Measurements from ENCODE around the gene KDM5C.

The KDM5C gene

DNA sequence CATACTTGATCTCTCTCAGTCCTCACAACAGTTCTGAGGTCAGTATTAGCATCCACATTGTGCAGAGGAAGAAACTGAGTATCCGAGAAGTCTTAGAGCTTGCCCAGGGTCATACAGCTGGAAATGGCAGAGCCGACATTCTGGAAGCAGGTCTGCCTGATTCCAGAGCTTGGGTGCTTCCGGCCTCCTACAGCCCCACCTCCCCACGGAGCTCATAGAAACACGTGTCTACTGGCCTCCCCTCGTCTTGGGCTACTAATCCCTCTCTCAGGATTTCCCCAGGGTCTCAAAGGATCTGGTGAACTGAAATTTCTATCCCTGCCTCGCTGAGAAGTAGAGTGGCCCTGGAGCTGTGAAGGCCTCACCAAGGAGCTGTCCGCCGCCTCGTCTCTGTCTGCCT, 12.0 kb upstream of the KDM5C start:
- no peaks in the 10 kb centered on the region; the same call in 1 of the 2 replicates for H3K27me3 ChIP-seq (replicated peaks; ENCODE audit: control insufficient read depth, insufficient read depth, low read length)
- no peaks in the 10 kb centered on the region for H3K36me3 ChIP-seq (ENCODE audit: control insufficient read depth, insufficient read depth, low read length)
- TF ChIP-seq, protein P1, sequence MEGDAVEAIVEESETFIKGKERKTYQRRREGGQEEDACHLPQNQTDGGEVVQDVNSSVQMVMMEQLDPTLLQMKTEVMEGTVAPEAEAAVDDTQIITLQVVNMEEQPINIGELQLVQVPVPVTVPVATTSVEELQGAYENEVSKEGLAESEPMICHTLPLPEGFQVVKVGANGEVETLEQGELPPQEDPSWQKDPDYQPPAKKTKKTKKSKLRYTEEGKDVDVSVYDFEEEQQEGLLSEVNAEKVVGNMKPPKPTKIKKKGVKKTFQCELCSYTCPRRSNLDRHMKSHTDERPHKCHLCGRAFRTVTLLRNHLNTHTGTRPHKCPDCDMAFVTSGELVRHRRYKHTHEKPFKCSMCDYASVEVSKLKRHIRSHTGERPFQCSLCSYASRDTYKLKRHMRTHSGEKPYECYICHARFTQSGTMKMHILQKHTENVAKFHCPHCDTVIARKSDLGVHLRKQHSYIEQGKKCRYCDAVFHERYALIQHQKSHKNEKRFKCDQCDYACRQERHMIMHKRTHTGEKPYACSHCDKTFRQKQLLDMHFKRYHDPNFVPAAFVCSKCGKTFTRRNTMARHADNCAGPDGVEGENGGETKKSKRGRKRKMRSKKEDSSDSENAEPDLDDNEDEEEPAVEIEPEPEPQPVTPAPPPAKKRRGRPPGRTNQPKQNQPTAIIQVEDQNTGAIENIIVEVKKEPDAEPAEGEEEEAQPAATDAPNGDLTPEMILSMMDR (IDR thresholded peaks at IDR 0.05; ENCODE audit: insufficient read depth, low read length, poor library complexity, severe bottlenecking): no peak
- no peak overlapping the region for H3K4me3 ChIP-seq (replicated peaks; ENCODE audit: low read depth, low read length)
- DNase-seq (ENCODE audit: extremely low read depth, insufficient read length): no peak

DNA sequence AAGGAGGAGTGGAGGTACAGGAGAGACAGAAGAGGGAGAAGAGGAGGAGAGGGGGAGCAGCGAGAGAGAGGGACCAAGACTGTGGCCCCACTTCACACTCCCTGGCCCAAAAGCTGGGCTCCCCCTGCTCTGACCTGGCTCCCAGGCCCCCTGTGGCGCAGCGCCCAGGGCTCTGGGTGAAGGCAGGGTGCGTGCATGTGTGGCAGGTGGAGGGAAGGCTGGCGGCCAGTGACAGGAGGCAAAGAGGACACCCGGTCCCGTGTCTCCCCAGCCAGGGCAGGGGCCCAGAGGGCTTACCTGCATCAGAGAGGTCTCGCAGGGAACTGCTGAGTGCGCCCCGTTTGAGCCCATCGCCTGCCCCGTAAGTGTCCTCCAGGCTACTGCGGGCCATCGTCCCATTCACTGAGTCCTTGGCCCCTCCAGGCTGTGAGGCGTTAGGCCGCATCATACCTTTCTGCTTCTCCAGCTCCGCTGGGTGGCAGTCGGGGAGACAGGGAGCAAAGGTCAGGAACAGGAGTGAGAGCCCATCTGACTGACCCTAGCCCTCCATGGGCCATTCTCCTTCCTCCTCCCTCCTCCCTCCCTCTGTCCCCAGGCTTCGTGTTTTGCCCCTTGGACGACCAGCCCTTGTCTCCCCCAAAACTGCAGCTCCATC, 11.1 kb upstream of the KDM5C start:
- no peak overlapping the region for H3K4me3 ChIP-seq (replicated peaks; ENCODE audit: low read depth, low read length)

DNA sequence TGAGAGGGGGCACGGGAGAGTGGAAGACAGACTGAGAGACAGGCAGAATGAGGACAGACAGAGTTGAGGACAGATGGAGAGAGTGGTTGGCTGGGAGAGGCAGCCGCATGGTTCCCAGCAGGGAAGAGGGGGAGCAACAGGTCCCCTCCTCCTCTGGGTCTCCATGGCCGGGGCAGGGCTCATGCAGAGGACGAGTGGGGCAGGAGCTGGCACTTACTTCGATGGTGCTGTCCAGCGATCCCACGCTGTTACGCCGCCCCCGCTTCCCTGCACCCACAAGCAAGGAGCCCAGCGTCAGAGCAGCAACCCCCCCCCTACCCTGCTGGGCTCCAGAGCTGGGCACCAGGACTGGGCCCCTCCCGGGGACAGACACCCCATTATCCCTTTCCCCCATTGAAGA, 10.6 kb upstream of the KDM5C start:
- DNase-seq (ENCODE audit: extremely low read depth, insufficient read length): no peak
- TF ChIP-seq, protein P1 (IDR thresholded peaks at IDR 0.05; ENCODE audit: insufficient read depth, low read length, poor library complexity, severe bottlenecking): no peak
- H3K27me3 ChIP-seq (replicated peaks; ENCODE audit: control insufficient read depth, insufficient read depth, low read length): no peaks in the 10 kb centered on the region; the same call in 1 of the 2 replicates
- no peak overlapping the region for H3K4me3 ChIP-seq (replicated peaks; ENCODE audit: low read depth, low read length)
- H3K36me3 ChIP-seq (ENCODE audit: control insufficient read depth, insufficient read depth, low read length): no peaks in the 10 kb centered on the region

More for the DNA sequence above, 11.1 kb upstream of the KDM5C start:
- H3K36me3 ChIP-seq (ENCODE audit: control insufficient read depth, insufficient read depth, low read length): no peaks in the 10 kb centered on the region
- H3K27me3 ChIP-seq (replicated peaks; ENCODE audit: control insufficient read depth, insufficient read depth, low read length): no peaks in the 10 kb centered on the region; the same call in 1 of the 2 replicates
- TF ChIP-seq, protein P1 (IDR thresholded peaks at IDR 0.05; ENCODE audit: insufficient read depth, low read length, poor library complexity, severe bottlenecking): no peak
- DNase-seq (ENCODE audit: extremely low read depth, insufficient read length): no peak

DNA sequence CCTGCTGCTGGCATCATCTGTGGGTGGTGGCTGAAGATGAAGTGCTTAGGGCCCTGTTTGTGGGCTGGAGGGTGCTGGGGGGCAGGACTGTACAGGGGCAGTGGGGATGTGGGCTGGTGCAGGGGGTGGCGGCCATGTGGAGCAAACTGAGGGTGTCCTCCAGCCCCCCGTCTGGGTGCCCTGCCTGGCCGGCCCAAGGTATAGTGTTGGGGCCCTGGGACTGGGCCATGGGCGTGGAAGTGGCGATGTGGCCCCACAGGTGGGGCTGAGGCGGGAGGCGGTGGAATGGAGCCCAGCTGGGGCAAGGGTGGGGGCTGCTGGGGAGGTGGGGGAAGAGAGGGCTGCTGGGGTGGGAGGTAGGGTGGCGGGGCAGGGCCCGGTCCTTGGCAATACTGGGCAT, 9.5 kb upstream of the KDM5C start:
- Histone ChIP-seq H3K27me3 (replicated peaks; ENCODE audit: control insufficient read depth, insufficient read depth, low read length) (no peaks in the 10 kb centered on the region; the same call in 1 of the 2 replicates), H3K4me3 (replicated peaks; ENCODE audit: low read depth, low read length) (no peak overlapping the region), H3K36me3 (ENCODE audit: control insufficient read depth, insufficient read depth, low read length) (no peaks in the 10 kb centered on the region)
- TF ChIP-seq, protein P1 (IDR thresholded peaks at IDR 0.05; ENCODE audit: insufficient read depth, low read length, poor library complexity, severe bottlenecking): no peak
- DNase-seq (ENCODE audit: extremely low read depth, insufficient read length): no peak

DNA sequence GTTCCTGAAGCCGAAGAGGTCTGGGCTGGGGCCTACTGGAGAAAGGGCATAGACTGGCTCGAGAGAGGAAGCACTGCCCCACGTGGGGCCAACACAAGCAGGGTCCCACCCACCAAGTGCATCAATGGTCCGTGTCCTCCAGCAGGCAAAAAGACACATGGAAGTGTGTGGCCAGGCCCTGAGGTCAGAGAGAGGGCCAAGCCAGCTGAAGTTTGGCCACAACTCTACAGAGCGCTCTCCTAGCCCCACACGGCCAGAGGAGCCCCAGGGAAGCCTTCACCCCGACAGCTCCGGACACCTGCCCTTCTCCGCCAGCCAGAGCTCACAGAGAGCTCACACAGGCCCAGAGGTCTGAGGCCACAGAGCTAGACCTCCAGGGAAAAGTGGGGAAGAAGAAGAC, 8.5 kb upstream of the KDM5C start:
- Histone ChIP-seq H3K4me3 (replicated peaks; ENCODE audit: low read depth, low read length) (no peak overlapping the region), H3K36me3 (ENCODE audit: control insufficient read depth, insufficient read depth, low read length) (no peaks in the 10 kb centered on the region), H3K27me3 (replicated peaks; ENCODE audit: control insufficient read depth, insufficient read depth, low read length) (no peaks in the 10 kb centered on the region; the same call in 1 of the 2 replicates)
- DNase-seq (ENCODE audit: extremely low read depth, insufficient read length): no peak
- TF ChIP-seq, protein P1 (IDR thresholded peaks at IDR 0.05; ENCODE audit: insufficient read depth, low read length, poor library complexity, severe bottlenecking): no peak

All from GM06990 (cell line).